SK-N-SH treated with all-trans-retinoic acid at 6 μM for 48 hours (cell line): Measurements from ENCODE around the gene RAB30.

Source experiments
- ARNTL ChIP-seq: fragments of 450-650 bp; formaldehyde crosslinking; IDR thresholded peaks from 2 replicates; pipeline ENCODE4 v1.5.0; 2020; ENCODE audit warnings: low read depth, mild to moderate bottlenecking, moderate library complexity, borderline replicate concordance
- CREB5 ChIP-seq: fragments of 250-450 bp; sonication (Bioruptor Pico); IDR thresholded peaks from 2 replicates; pipeline ENCODE4 v1.5.1; 2020; ENCODE audit warnings: low read depth, mild to moderate bottlenecking, moderate library complexity
- CSDC2 ChIP-seq: fragments of 250-450 bp; sonication (Bioruptor Pico); IDR thresholded peaks from 2 replicates; pipeline ENCODE4 v1.5.0; 2020; ENCODE audit warnings: mild to moderate bottlenecking, moderate library complexity
- CSRNP3 ChIP-seq: fragments of 250-450 bp; sonication (Bioruptor Pico); IDR thresholded peaks from 2 replicates; pipeline ENCODE4 v1.5.1; 2021; ENCODE audit warnings: mild to moderate bottlenecking, moderate library complexity
- ESRRG ChIP-seq: fragments of 250-450 bp; sonication (Bioruptor Pico); IDR thresholded peaks from 2 replicates; pipeline ENCODE4 v1.6.1; 2021; ENCODE audit warnings: mild to moderate bottlenecking
- ISL1 ChIP-seq: fragments of 250-450 bp; sonication (Bioruptor Pico); IDR thresholded peaks from 2 replicates; pipeline ENCODE4 v2.1.2; 2022; ENCODE audit warnings: mild to moderate bottlenecking, moderate library complexity
- SNAI2 ChIP-seq: fragments of 250-450 bp; sonication (Bioruptor Pico); IDR thresholded peaks from 2 replicates; pipeline ENCODE4 v1.5.0; 2020; ENCODE audit warnings: mild to moderate bottlenecking, moderate library complexity
- ZFP3 ChIP-seq: fragments of 250-450 bp; sonication (Bioruptor Pico); IDR thresholded peaks from 2 replicates; pipeline ENCODE4 v1.5.0; 2020; ENCODE audit warnings: mild to moderate bottlenecking, moderate library complexity
- ZFP30 ChIP-seq: fragments of 450-650 bp; formaldehyde crosslinking; IDR thresholded peaks from 2 replicates; pipeline ENCODE4 v1.5.0; 2022; ENCODE audit warnings: mild to moderate bottlenecking, moderate library complexity
- ZNF70 ChIP-seq: fragments of 450-650 bp; formaldehyde crosslinking; IDR thresholded peaks from 2 replicates; pipeline ENCODE4 v1.5.0; 2020; ENCODE audit warnings: mild to moderate bottlenecking, moderate library complexity
- ZNF8 ChIP-seq: fragments of 450-650 bp; formaldehyde crosslinking; IDR thresholded peaks from 2 replicates; pipeline ENCODE4 v1.5.0; 2020; ENCODE audit warnings: mild to moderate bottlenecking, moderate library complexity
- TF ChIP-seq, protein P1 (sequence below): fragments of 250-450 bp; sonication (Bioruptor Pico); IDR thresholded peaks from 2 replicates; pipeline ENCODE4 v1.5.0; 2020; ENCODE audit warnings: mild to moderate bottlenecking, moderate library complexity

GRCh38 chr11:83007909-83008580 is 63.7 kb downstream of the RAB30 start:
- TF ChIP-seq ZFP30 (CRISPR knock-in tag) (no peak), CREB5 (CRISPR knock-in tag) (no peak), ZNF70 (CRISPR knock-in tag) (no peak), ESRRG (CRISPR knock-in tag) (no peak), CSRNP3 (CRISPR knock-in tag) (no peak), SNAI2 (CRISPR knock-in tag) (no peak), CSDC2 (no peak), ARNTL (CRISPR knock-in tag) (no peak), ZNF8 (CRISPR knock-in tag) (no peak), ISL1 (no peak), ZFP3 (CRISPR knock-in tag) (no peak)
- TF ChIP-seq, protein P1, sequence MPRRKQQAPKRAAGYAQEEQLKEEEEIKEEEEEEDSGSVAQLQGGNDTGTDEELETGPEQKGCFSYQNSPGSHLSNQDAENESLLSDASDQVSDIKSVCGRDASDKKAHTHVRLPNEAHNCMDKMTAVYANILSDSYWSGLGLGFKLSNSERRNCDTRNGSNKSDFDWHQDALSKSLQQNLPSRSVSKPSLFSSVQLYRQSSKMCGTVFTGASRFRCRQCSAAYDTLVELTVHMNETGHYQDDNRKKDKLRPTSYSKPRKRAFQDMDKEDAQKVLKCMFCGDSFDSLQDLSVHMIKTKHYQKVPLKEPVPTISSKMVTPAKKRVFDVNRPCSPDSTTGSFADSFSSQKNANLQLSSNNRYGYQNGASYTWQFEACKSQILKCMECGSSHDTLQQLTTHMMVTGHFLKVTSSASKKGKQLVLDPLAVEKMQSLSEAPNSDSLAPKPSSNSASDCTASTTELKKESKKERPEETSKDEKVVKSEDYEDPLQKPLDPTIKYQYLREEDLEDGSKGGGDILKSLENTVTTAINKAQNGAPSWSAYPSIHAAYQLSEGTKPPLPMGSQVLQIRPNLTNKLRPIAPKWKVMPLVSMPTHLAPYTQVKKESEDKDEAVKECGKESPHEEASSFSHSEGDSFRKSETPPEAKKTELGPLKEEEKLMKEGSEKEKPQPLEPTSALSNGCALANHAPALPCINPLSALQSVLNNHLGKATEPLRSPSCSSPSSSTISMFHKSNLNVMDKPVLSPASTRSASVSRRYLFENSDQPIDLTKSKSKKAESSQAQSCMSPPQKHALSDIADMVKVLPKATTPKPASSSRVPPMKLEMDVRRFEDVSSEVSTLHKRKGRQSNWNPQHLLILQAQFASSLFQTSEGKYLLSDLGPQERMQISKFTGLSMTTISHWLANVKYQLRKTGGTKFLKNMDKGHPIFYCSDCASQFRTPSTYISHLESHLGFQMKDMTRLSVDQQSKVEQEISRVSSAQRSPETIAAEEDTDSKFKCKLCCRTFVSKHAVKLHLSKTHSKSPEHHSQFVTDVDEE (CRISPR knock-in tag): no peak
